ENCODE results near the gene C10orf105. TPM values are rescaled to one million over a fixed set of nuclear protein-coding genes. Genes with fewer than 3 reads are reported as not detected.

The C10orf105 gene
- polyA plus RNA-seq, 1 of the 3 experiments (the other 2 are of a cell fraction), result not detected

GRCh38 chr10:71715026-71715425 lies 4.6 kb downstream of the C10orf105 start:
- Histone ChIP-seq H3F3A (replicated peaks; ENCODE audit: insufficient read depth) (no peaks in the 10 kb centered on the region), H2AFZ (ENCODE audit: low read depth) (no peak overlapping the region), H3K9ac (no peak overlapping the region), H3K36me3 (replicated peaks in 1 of 2; ENCODE audit: control insufficient read depth in 1 of 2, insufficient read depth in 2 of 2, low read length in 1 of 2) (no peaks in the 10 kb centered on the region), H3K27me3 (ENCODE audit: insufficient read depth) (no peaks in the 10 kb centered on the region), H3K4me1 (ENCODE audit: control insufficient read depth in 1 of 2, insufficient read depth in 2 of 2, low read depth in 1 of 2, low read length in 1 of 2) (peaks cover 0 to 41% of the 10 kb centered on the region in 2 experiments; a peak in 1 of 4 replicates), H3K79me2 (ENCODE audit: insufficient read depth) (no peaks in the 10 kb centered on the region), H3K4me2 (no peak overlapping the region), H3K9me2 (no peaks in the 10 kb centered on the region), H4K20me1 (ENCODE audit: insufficient read depth) (no peaks in the 10 kb centered on the region), H3K27ac (ENCODE audit: low read depth in 2 of 2, low read length in 1 of 2) (no peak overlapping the region), H3K9me3 (no peaks in the 10 kb centered on the region), H3K4me3 (ENCODE audit: low read depth in 2 of 2, low read length in 1 of 2) (no peak overlapping the region)
- POLR2A ChIA-PET, result no interaction called here
- WGBS (ENCODE audit: low lambda C conversion rate), result 53% methylated on average over 3 of the region's 8 CpGs
- TF ChIP-seq REST (IDR thresholded peaks at IDR 0.05; ENCODE audit: low read depth, low read length), result no peak
- no peak for TF ChIP-seq GABPA (IDR thresholded peaks at IDR 0.05; ENCODE audit: low read depth)
- TF ChIP-seq ELF1 (IDR thresholded peaks at IDR 0.05), result no peak
- no peak for TF ChIP-seq YY1 (IDR thresholded peaks at IDR 0.05; ENCODE audit: low read depth)
- CTCF ChIA-PET, result interaction anchor here (0.7 to 14.1 kb wide), 6 partner anchors 9 to 331 kb away, joined by 3 to 195 read pairs (median 6); no protein-coding TSS in a partner anchor
- DNase-seq, result no peak

DNA sequence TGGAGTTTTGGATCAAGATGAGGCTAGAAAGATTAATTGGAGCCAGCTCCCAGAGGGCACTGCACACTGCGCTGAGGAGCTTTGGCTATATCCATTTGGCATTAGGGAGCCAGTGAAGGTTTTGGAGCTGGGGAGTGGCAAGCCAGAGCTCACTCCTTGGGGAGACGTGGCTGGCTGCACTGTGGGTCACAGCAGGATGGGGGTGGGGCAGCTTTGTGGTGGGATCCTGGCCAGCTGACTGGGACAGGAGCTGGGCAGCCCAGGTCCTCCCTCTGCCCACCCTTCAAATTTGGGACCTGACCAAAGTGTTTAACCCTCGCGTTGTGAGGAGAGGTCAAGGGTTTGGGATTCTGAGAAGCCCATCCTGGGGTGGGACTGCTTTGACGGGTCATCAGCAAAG lies 5.0 kb downstream of the C10orf105 start:
- H3K79me2 ChIP-seq (ENCODE audit: insufficient read depth), result no peaks in the 10 kb centered on the region
- H3K4me2 ChIP-seq, result no peak overlapping the region
- H3K27ac ChIP-seq (ENCODE audit: low read depth in 2 of 2, low read length in 1 of 2), result no peak overlapping the region
- POLR2A ChIA-PET, result no interaction called here
- H3K36me3 ChIP-seq (replicated peaks in 1 of 2; ENCODE audit: control insufficient read depth in 1 of 2, insufficient read depth in 2 of 2, low read length in 1 of 2), result no peaks in the 10 kb centered on the region
- WGBS (ENCODE audit: low lambda C conversion rate), result 100% methylated on average over 1 of the region's 5 CpGs
- TF ChIP-seq, protein P1, sequence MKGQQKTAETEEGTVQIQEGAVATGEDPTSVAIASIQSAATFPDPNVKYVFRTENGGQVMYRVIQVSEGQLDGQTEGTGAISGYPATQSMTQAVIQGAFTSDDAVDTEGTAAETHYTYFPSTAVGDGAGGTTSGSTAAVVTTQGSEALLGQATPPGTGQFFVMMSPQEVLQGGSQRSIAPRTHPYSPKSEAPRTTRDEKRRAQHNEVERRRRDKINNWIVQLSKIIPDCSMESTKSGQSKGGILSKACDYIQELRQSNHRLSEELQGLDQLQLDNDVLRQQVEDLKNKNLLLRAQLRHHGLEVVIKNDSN (IDR thresholded peaks at IDR 0.05; ENCODE audit: borderline replicate concordance, low read depth), result no peak
- TF ChIP-seq NFIC (IDR thresholded peaks at IDR 0.05; ENCODE audit: borderline replicate concordance) (no peak), CHD2 (IDR thresholded peaks at IDR 0.05; ENCODE audit: low read length, partially characterized antibody) (no peak), GABPA (IDR thresholded peaks at IDR 0.05; ENCODE audit: low read depth) (no peak)
- no peak overlapping the region for H3K9ac ChIP-seq
- no peak for DNase-seq
- H3F3A ChIP-seq (replicated peaks; ENCODE audit: insufficient read depth), result no peaks in the 10 kb centered on the region
- H3K4me3 ChIP-seq (ENCODE audit: low read depth in 2 of 2, low read length in 1 of 2), result no peak overlapping the region
- CTCF ChIA-PET, result interaction anchor here (0.6 to 14.1 kb wide), 8 partner anchors 10 to 334 kb away, joined by 3 to 195 read pairs (median 4); no protein-coding TSS in a partner anchor
- no peaks in the 10 kb centered on the region for H3K9me2 ChIP-seq
- no peaks in the 10 kb centered on the region for H3K27me3 ChIP-seq (ENCODE audit: insufficient read depth)
- H3K4me1 ChIP-seq (ENCODE audit: control insufficient read depth in 1 of 2, insufficient read depth in 2 of 2, low read depth in 1 of 2, low read length in 1 of 2), result peaks cover 0 to 40% of the 10 kb centered on the region in 2 experiments; a peak in 1 of 4 replicates
- H3K9me3 ChIP-seq, result no peaks in the 10 kb centered on the region
- H4K20me1 ChIP-seq (ENCODE audit: insufficient read depth), result no peaks in the 10 kb centered on the region
- H2AFZ ChIP-seq (ENCODE audit: low read depth), result no peak overlapping the region
